Skeletal muscle cell (primary cell): Measurements from ENCODE around the gene CCHCR1.
"Not testable (repeated sequence)": the region's sequence is repeated elsewhere in the genome, so short reads cannot be mapped to it uniquely, and the experiment has no call there.

Experiments used
- DNase-seq: peaks from one replicate; pipeline ENCODE4 v3.0.0-alpha.2; 2010; ENCODE audit warnings: low read depth
- H3K4me3 ChIP-seq: 2 replicates; pipeline ENCODE4 v1.5.1; 2011; ENCODE audit warnings: low read depth, mild to moderate bottlenecking, control low read depth, low read length, moderate library complexity

Gene CCHCR1

GRCh38 chr6:31186052-31186734 lies 28.6 kb upstream of the CCHCR1 start:
- H3K4me3 ChIP-seq = no peak overlapping the region
- no peak for DNase-seq

- not testable (repeated sequence) for H3K4me3 ChIP-seq, DNase-seq
Measured at GRCh38 chr6:31185695-31186051, 28.1 kb upstream of the CCHCR1 start.

DNA sequence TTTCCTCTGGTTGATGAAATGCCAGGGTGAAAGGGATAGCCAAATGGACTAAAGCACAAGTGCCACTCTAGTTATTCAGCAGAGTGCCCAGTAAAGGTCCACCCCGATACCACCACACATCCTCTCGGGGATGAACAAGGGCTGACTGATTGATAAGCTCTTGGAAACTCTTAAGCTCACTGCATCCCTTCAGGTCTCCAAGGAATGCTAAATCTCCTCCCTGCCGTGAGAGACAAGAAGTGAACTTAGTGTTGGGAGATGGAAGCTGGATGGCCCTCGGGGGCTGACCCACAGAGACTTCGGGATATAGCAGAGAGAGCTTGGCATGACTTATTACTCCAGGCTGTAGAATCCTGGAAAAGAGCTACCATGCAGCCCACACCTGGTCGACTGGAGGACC lies 26.3 kb upstream of the CCHCR1 start:
- DNase-seq, H3K4me3 ChIP-seq: not testable (repeated sequence)

DNA sequence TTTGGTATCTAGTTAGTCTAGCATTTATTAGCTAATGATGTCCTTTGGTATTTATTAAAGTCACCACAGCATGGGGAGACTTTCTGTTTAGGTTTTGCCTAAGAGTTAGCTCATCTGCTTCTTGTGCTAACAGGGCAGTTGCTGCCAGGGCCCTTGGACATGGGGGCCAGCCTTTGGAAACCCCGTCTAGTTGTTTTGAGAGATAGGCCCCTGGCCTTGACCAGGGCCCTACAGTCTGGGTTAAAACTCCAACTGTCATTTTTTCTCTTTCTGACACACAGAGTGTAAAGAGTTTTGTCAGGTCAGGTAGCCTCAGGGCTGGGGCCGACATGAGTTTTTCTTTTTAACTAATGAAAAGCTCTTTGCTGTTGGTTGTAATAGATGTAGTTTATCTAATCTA lies 25.7 kb upstream of the CCHCR1 start:
- H3K4me3 ChIP-seq, DNase-seq: not testable (repeated sequence)

DNA sequence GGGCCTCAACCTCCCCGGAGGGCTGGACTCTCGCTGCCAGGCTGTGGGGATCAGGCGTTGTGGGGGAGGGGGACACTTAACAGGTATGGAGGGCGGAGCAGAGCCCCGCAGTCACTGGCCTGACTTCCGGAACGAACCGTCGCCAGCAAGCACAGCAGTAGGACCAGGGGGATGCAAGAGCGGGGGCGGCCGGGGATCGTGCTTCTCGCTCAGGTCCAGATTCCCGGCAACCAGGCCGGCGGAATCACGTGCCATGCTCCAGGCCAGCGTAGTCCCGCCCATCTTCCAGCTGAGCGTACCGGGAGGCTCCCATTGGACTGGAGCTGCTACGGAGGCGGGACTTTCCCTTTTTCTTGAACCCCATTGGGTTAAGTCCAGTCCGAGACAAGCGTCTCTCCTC lies 22.9 kb upstream of the CCHCR1 start:
- peak overlapping the region; percentile 21 for H3K4me3 ChIP-seq
- peak; percentile 9 for DNase-seq

- no peak overlapping the region for H3K4me3 ChIP-seq
- no peak for DNase-seq
Measured at GRCh38 chr6:31179896-31180295, 22.3 kb upstream of the CCHCR1 start.

GRCh38 chr6:31179042-31179386 lies 21.4 kb upstream of the CCHCR1 start:
- no peak overlapping the region for H3K4me3 ChIP-seq
- no peak for DNase-seq

DNA sequence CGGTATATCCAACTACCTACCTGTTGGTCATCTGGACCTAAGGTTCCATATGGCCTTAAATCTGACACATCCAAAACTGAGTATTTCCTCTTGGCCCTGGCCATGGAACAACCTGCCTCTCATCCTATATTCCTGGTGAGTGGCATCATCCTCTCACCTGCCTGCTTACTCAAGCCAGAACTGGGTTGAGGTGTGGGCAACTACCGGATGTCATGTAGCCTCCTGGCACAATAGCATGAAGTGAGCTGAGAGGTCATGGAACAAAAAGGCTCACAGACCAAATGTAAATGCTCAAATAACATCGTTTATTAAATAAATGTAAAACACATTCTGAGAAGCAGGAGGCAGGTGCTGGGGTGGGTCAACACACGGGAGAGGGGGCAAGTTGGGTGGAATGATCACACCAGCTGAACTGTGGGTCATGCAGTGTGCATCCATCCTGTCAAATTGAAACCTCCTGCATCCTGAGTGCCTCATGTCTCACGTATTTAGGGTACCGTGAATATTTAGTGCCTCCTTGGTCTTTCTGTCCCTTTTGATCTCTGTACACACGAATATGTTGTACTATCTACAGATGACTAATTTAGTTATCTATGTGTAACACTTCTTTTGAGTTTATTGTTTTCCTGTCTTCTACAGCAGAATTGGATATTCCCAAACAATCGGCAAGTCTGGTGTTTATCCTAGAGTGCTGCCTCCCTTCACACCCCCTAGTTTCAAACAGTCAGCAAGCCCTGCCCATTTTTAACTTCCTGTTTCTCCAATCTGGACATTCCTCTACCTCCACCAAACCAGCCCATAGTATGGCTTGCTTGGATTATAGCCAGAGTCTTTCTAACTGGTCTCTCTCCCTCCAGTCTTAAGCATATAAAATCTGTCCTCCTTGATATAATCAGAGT lies 20.8 kb upstream of the CCHCR1 start:
- no peak overlapping the region for H3K4me3 ChIP-seq
- DNase-seq = no peak

DNA sequence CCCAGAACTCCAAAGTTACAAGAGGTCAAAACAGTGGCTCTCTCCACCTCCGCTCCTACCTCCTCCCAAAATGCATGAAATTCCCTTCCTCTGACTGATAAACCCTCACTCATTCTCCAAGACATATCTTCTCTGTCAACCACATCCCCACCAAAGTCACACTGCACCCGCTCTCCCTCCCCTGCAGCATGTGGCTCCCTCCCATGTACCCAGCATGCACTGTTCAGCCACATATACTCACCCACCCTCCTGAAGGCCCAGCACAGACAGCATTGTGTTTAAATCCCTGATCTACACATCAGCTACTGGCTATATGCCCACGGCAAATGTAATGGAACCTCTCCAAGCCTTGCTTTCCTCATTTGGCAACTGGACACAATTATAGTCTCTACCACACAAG lies 18.4 kb upstream of the CCHCR1 start:
- peak; percentile 22 for DNase-seq
- H3K4me3 ChIP-seq = no peak overlapping the region

GRCh38 chr6:31174378-31174777 lies 16.8 kb upstream of the CCHCR1 start:
- no peak overlapping the region for H3K4me3 ChIP-seq

GRCh38 chr6:31173406-31173805 lies 15.8 kb upstream of the CCHCR1 start:
- DNase-seq = no peak
- H3K4me3 ChIP-seq = no peak overlapping the region

More at GRCh38 chr6:31174378-31174777, 16.8 kb upstream of the CCHCR1 start:
- DNase-seq = no peak

DNA sequence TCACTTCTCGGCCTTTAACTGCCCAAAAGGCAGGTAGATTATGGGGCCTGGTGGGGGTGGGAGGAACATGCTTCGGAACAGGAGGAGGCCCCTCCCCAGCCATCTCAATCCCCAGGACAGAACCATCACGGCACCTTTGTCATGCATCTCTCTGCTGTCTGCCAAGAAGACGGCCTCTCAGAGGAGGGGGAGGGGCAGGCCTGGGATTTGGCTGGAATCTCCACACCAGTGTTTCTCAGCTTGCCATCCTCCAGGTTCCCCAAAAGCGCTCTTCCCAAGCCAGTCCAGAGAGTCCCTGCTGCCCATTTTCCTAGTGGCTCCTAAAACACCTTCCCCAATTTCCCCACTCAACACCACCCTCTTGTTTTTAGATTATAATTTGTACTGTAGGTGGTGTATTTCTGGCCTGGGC lies 15.4 kb upstream of the CCHCR1 start:
- DNase-seq = no peak
- H3K4me3 ChIP-seq = no peak overlapping the region

DNA sequence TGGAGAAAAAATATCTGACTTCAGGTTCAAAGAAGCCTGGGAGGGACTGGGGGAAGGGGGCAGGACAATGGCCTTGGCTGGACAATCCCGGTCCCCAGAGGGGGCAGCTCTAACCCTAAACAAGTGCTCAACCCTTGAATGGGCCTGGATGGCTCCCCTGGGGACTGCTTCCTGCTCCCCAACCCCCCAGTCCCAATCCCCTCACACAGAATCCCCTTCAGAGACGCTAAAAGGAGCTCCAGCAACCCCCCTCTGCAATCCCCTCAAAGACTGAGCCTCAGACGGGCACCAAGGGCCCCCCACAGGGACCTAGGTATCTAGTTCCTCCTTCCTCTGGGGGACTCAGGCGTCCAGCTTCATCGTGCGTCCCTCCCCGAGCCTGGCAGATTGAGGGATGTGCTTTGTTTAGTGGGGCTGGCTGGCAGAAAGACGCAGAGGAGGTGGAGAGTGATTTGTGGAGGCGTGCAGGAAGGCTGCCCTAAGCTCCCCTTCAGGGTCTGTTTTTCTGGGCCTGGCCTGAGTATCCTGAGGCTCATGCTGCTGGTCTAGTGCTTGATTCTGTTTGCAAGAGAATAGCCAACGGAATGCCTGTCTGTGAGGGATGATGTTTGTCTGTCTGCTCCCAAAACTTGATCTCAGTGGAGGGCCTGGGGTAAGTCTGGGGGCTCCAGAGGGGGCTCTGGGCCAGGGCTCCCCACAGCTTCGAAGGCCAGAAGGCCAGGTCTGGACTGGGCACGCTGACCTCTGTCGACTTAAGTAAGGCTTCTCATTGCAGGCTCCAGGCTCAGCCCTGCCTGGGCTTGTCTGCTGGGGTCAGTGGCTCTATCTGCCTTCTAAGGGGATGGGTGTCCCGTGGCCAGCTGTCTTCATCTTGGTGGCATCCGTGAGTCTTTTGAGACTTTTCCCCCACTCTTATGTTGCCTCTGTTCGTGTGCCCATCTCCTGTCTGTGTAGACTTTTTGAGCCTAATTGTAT lies 14.6 kb upstream of the CCHCR1 start:
- H3K4me3 ChIP-seq = no peak overlapping the region
- no peak for DNase-seq

- no peak overlapping the region for H3K4me3 ChIP-seq
- DNase-seq = no peak
Measured at GRCh38 chr6:31170987-31171671, 13.5 kb upstream of the CCHCR1 start.

GRCh38 chr6:31170600-31170881 lies 12.9 kb upstream of the CCHCR1 start, which contains the start of gene POU5F1:
POU5F1 (minus strand) TSS chr6:31170682; CDS start chr6:31170620, 62 bp downstream.
- no peak within 1 kb of the TSS for H3K4me3 ChIP-seq
- no peak for DNase-seq

DNA sequence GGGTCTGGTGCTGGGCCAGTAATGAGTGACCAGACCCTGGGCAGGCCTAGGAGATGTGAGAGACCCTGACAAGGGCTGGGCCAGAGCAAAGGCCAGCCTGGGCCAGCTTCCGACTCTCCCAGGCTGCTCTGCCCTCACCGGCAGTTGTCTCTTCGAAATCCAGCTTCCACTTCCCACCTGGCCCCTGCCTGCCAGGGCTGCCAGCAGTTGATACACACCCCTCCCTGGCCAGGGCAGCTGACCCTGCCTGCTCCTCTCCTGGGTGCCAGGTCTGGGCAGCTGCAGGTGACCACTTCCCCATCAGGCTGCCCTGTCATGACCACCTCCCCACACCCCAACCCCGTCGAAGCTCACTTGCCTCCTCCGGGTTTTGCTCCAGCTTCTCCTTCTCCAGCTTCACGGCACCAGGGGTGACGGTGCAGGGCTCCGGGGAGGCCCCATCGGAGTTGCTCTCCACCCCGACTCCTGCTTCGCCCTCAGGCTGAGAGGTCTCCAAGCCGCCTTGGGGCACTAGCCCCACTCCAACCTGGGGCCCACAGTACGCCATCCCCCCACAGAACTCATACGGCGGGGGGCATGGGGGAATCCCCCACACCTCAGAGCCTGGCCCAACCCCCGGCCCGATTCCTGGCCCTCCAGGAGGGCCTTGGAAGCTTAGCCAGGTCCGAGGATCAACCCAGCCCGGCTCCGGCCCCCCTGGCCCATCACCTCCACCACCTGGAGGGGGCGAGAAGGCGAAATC lies 12.4 kb upstream of the CCHCR1 start:
- DNase-seq, H3K4me3 ChIP-seq: not testable (repeated sequence)

- no peak overlapping the region for H3K4me3 ChIP-seq
- no peak for DNase-seq
Measured at GRCh38 chr6:31169123-31169857, 11.7 kb upstream of the CCHCR1 start.

DNA sequence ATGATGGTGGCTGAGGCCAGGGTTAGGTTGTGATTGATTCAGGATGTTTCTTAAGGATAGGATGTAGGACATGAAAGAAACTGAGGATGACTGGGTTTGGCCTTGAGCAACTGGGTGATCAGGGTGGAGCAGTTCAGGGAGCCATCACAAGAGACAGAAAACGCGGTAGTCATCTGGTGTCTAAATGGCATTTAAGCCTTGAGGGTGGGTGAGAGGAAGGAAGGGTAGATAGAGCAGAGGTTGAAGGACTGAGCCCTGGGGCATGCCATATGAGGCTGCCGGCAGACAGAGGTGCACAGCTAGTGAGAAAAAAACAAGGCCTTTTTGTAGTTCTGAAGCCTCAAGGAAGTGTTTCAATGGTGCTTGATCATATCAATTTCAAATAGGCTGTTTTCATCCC lies 11.0 kb upstream of the CCHCR1 start:
- H3K4me3 ChIP-seq = no peak overlapping the region
- DNase-seq = no peak
